Measurements from ENCODE around the gene CXorf38.
"Not testable (repeated sequence)": the region's sequence is repeated elsewhere in the genome, so short reads cannot be mapped to it uniquely, and the experiment has no call there.

CXorf38 gene

GRCh38 chrX:40623665-40624064, 23.7 kb downstream of the CXorf38 start:
- no peak for DNase-seq

- no peak for DNase-seq
Observed at GRCh38 chrX:40623139-40623536, 24.2 kb downstream of the CXorf38 start, which contains the start of gene MPC1L. Gene MPC1L (plus strand): TSS chrX:40623428. CDS start chrX:40623566, 138 bp downstream.

GRCh38 chrX:40622479-40623138, 24.8 kb downstream of the CXorf38 start:
- DNase-seq = no peak

- DNase-seq = no peak
Observed at GRCh38 chrX:40617566-40617965, 29.8 kb downstream of the CXorf38 start.

- no peak for DNase-seq
Observed at GRCh38 chrX:40615976-40616375, 31.4 kb downstream of the CXorf38 start.

- DNase-seq = no peak
Observed at GRCh38 chrX:40612511-40612910, 34.9 kb downstream of the CXorf38 start.

GRCh38 chrX:40607381-40607780, 40.0 kb downstream of the CXorf38 start:
- no peak for DNase-seq

- no peak for DNase-seq
Observed at GRCh38 chrX:40603446-40603845, 43.9 kb downstream of the CXorf38 start.

GRCh38 chrX:40589616-40590321, 57.6 kb downstream of the CXorf38 start:
- not testable (repeated sequence) for DNase-seq

GRCh38 chrX:40587623-40588022, 59.7 kb downstream of the CXorf38 start:
- DNase-seq = not testable (repeated sequence)

GRCh38 chrX:40582811-40583210, 64.5 kb downstream of the CXorf38 start:
- DNase-seq = no peak

GRCh38 chrX:40582178-40582577, 65.2 kb downstream of the CXorf38 start:
- DNase-seq = not testable (repeated sequence)

- no peak for DNase-seq
Observed at GRCh38 chrX:40581336-40581920, 65.9 kb downstream of the CXorf38 start.

GRCh38 chrX:40580537-40581335, 66.6 kb downstream of the CXorf38 start, which contains the start of gene ATP6AP2:
Gene ATP6AP2 (plus strand): TSS chrX:40580970. CDS start chrX:40581066, 96 bp downstream.
- DNase-seq = peak; percentile 94

- DNase-seq = no peak
Observed at GRCh38 chrX:40579900-40580536, 67.3 kb downstream of the CXorf38 start.

GRCh38 chrX:40579141-40579540, 68.2 kb downstream of the CXorf38 start:
- DNase-seq = no peak

- DNase-seq = no peak
Observed at GRCh38 chrX:40578039-40578695, 69.2 kb downstream of the CXorf38 start.
